Right cardiac atrium (tissue), 5 donors: ENCODE measurements around the gene GADD45G. TPM values are rescaled to one million over a fixed set of nuclear protein-coding genes. Genes with fewer than 3 reads are reported as not detected.

Experiments
- ATAC-seq, 2 donors: fragments of 200-7000 bp; cut with Tn5 transposase; one replicate each; pipeline versions ENCODE4 v1.8.0 to v1.9.1; 2020; ENCODE audit warnings: moderate library complexity in 2 of 2, mild to moderate bottlenecking in 1 of 2
- DNase-seq, 3 donors: peaks; one replicate each; pipeline ENCODE4 v3.0.0-alpha.2; 2020
- H3K27ac ChIP-seq: one replicate; pipeline ENCODE4 v1.5.1; 2013; ENCODE audit warnings: mild to moderate bottlenecking, low read length, control low read depth, moderate library complexity
- H3K27me3 ChIP-seq: one replicate; pipeline ENCODE4 v1.6.1; 2013; ENCODE audit not compliant: control insufficient read depth, insufficient read depth
- H3K4me1 ChIP-seq: one replicate; pipeline ENCODE4 v1.6.1; 2013; ENCODE audit warnings: low read length; ENCODE audit not compliant: control insufficient read depth, insufficient read depth
- H3K4me3 ChIP-seq: one replicate; pipeline ENCODE4 v1.5.1; 2013; ENCODE audit warnings: low read length, control low read depth
- H3K9me3 ChIP-seq: one replicate; pipeline ENCODE4 v1.6.1; 2013; ENCODE audit warnings: low read length; ENCODE audit not compliant: control insufficient read depth
- WGBS: extraction: QIAGEN DNeasy Blood & Tissue Kit; methylation state at CpG from one replicate; pipeline ENCODE4 v1.1.7; 2013; 5-methylcytosine and 5-hydroxymethylcytosine counted together
- intact Hi-C, 4 donors: fragments of 100-400 bp; cut with DNase I; formaldehyde crosslinking; loops; one replicate each; pipeline versions ENCODE4 v1.11.0 to v1.14.0; 2022 to 2023
- polyA plus RNA-seq: library from polyadenylated mRNA; stranded (reverse); fragments of 200-250 nt; gene quantifications from one replicate; pipeline ENCODE4 v1.2.3, GENCODE V29; 2013
- total RNA-seq, 4 donors: library from RNA; stranded (reverse); fragmentation: NEBNext Ultra II Directional; extraction: Animal tissue kit (Norgen Biotek cat#: 25700); gene quantifications; one replicate each; pipeline ENCODE4 v1.2.1, GENCODE V29; 2021
- donor health status: healthy with polysubstance abuse.
- donor health status: DM: no; HTN: yes; CAD: no.
- donor health status: DM: no; HTN: no; CAD: no.
- donor health status: DM: no; HTN: yes; CAD: no; lungs with severe emphysema.
- donor health status: DM: yes; HTN: yes; CAD: no.

The GADD45G gene
- total and polyA plus RNA-seq, 5 donors, result 27.6 to 157 (median 102) TPM

DNA sequence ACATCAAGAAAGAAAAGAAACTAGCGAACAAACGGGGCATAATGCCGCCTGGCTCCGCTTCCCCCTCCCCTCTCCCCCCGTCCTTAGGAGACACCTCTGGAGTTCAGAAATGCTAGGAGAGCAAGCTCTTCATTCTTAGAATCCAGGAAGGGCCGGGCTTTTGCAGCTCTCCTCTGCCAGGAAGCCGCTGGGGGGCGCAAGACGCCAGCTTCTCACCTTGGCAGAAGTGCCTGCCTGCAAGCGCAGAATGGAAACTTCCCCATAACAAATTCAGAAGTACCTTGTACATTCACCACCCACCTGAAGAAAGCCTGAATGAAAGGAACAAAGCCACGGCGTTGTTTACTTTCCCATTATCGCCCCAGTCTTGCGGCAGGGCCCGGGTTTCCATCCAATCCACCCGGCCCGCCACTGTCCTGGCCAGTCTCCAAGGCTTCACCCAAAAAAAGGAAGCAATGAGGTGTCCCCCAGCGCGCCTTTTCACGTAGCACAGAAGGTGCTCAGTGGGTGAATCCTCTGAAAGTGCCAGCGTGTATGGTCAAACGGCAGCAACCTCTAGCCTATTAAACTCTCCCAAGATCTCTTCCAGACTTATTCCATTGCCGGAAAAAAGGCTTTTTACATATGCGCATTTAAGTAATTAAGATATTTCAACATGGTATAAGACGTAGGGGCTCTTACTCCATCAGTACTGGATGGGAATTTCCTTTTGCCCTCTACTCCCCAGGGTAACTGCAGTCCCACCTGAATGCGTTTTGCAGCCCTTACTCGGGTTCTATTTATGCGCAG lies 1.6 kb upstream of the GADD45G start:
- intact Hi-C loops, result loop anchor here in 3 of 4 donors (2.0 to 10.0 kb wide), 7 partner anchors 142 to 499 kb away; no protein-coding TSS in a partner anchor
- Histone ChIP-seq H3K4me3 (peak overlapping the region; percentile 44), H3K4me1 (peaks cover 3% of the 10 kb centered on the region), H3K27ac (peak overlapping the region; percentile 43), H3K27me3 (no peaks in the 10 kb centered on the region), H3K9me3 (no peaks in the 10 kb centered on the region)
- 2% methylated on average over 28 of the region's 28 CpGs for WGBS
- peak; percentile 27 to 30 for ATAC-seq
- peak; percentile 89 to 96 (median 96) for DNase-seq

DNA sequence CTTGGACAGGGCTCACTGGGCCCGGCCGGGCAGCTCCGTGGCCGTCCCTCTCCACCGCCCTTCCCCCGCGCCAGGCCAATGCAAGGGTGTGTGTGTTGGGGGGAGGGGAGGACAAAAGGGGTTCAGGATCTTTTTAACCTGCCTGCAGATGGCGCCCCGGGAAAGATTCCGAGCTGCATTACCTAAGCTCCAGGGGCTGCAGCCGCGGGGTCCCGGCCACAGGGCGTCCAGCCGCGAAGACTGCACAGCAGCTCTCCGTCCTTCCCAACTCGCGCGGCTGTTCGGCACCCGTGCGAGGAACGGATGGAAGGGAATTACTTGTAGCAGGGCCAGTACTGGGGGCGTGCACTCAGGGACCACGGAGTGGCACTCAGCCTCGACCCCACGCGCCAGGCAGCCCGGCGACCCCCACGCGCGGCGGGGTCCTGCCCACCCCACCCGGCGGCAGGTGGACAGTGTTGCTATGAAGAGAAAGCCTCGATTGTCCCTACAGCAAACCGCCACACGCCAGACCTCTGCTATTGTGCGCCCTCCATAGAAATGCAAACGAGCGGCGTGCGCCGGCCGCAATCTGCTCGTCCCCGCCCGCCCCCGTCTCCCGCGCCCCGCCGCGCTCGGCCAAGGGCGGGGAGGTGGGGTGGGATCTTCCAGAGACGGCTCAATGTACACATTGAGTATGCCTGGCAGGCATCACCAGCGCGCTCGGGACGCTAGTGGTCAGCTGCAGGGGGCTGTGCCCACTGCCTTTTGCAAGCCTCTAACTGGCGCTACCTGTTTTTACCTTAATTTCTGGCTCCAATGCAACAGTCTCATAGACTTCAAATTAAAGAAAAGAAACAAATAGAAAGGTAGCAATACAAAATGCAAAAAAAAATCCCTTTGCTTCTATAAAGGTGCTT lies 796 bp upstream of the GADD45G start:
- WGBS, result under 1% methylated on average over 64 of the region's 64 CpGs
- H3K27ac ChIP-seq, result peak overlapping the region; percentile 44
- ATAC-seq (peak; percentile 47 to 55), DNase-seq (peak; percentile 75 to 92 (median 91))
- H3K9me3 ChIP-seq, result no peaks in the 10 kb centered on the region
- H3K4me1 ChIP-seq, result peaks cover 3% of the 10 kb centered on the region
- H3K4me3 ChIP-seq, result peak overlapping the region; percentile 53
- intact Hi-C loops, result loop anchor here in 3 of 4 donors (2.0 to 10.0 kb wide), 7 partner anchors 141 to 498 kb away; no protein-coding TSS in a partner anchor
- H3K27me3 ChIP-seq, result no peaks in the 10 kb centered on the region

DNA sequence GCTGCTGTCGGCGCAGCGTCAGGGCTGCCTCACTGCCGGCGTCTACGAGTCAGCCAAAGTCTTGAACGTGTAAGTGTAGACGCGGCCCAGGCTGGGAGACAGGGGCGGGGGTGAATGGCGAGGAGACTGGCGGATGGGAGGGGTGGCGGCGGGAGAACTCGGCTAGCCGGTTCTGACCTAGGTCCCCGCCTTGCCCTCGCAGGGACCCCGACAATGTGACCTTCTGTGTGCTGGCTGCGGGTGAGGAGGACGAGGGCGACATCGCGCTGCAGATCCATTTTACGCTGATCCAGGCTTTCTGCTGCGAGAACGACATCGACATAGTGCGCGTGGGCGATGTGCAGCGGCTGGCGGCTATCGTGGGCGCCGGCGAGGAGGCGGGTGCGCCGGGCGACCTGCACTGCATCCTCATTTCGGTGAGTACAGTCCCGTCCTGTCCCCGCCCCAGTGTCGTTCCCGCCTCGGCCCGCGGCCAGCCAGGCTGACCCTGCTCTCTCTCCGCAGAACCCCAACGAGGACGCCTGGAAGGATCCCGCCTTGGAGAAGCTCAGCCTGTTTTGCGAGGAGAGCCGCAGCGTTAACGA lies 745 bp downstream of the GADD45G start:
- H3K9me3 ChIP-seq, result no peaks in the 10 kb centered on the region
- peak; percentile 44 to 55 for ATAC-seq
- WGBS, result under 1% methylated on average over 57 of the region's 57 CpGs
- peak; percentile 71 to 88 (median 85) for DNase-seq
- H3K27me3 ChIP-seq, result no peaks in the 10 kb centered on the region
- H3K4me3 ChIP-seq, result peak overlapping the region; percentile 74
- H3K27ac ChIP-seq, result peak overlapping the region; percentile 74
- intact Hi-C loops, result loop anchor here in 3 of 4 donors (10.0 kb wide), 4 partner anchors 139 to 389 kb away; no protein-coding TSS in a partner anchor
- H3K4me1 ChIP-seq, result peaks cover 3% of the 10 kb centered on the region

DNA sequence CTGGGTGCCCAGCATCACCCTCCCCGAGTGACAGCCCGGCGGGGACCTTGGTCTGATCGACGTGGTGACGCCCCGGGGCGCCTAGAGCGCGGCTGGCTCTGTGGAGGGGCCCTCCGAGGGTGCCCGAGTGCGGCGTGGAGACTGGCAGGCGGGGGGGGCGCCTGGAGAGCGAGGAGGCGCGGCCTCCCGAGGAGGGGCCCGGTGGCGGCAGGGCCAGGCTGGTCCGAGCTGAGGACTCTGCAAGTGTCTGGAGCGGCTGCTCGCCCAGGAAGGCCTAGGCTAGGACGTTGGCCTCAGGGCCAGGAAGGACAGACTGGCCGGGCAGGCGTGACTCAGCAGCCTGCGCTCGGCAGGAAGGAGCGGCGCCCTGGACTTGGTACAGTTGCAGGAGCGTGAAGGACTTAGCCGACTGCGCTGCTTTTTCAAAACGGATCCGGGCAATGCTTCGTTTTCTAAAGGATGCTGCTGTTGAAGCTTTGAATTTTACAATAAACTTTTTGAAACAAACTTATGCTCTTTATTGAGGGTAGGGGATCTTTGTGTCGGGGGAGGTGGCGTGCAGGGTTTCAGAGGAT lies 1.3 kb downstream of the GADD45G start:
- intact Hi-C loops, result loop anchor here in 3 of 4 donors (10.0 kb wide), 4 partner anchors 139 to 389 kb away; no protein-coding TSS in a partner anchor
- peak overlapping the region; percentile 74 for H3K27ac ChIP-seq
- DNase-seq (peak; percentile 84 to 92 (median 90)), ATAC-seq (peak; percentile 66 to 77)
- peaks cover 3% of the 10 kb centered on the region for H3K4me1 ChIP-seq
- 2% methylated on average over 40 of the region's 40 CpGs for WGBS
- no peaks in the 10 kb centered on the region for H3K9me3 ChIP-seq
- peak overlapping the region; percentile 74 for H3K4me3 ChIP-seq
- H3K27me3 ChIP-seq, result no peaks in the 10 kb centered on the region

DNA sequence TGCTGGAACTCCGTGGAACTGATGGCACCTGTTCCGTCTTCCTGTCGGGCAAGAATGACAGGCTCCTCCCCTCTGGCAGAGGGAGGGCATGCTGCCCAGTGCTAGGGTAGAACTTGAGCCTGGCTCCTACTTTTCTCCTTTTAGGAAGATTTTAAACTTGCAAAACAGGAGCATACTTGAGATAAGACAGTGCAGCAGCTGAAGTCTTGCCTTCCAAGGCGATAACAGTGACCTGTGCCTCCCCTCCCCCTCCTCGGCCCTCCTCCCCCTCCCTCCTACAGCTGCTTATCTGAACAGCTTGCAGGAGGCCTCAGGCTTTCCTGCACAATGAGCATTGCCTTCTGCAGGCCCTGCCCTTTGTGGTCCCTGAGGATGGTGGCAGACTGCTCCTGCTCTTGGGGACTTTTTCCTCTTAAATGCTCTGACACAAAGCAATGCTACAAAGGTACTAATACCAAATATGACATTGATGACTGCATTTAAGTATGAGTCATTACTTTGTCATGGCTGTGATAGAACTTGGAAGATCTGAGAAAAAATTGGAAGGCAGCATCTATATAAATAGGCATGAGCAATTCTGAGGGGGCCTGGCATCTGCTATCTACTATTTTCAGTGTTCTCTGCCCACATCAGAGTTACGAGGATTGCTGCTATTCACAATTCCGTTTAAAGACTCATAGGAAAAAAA lies 2.0 kb downstream of the GADD45G start:
- ATAC-seq (peak in 1 of 2 donors; percentile 0), DNase-seq (peak in 2 of 3 donors; percentile 42 to 75)
- intact Hi-C loops, result loop anchor here in 3 of 4 donors (10.0 kb wide), 4 partner anchors 138 to 388 kb away; no protein-coding TSS in a partner anchor
- Histone ChIP-seq H3K27ac (peak overlapping the region; percentile 74), H3K27me3 (no peaks in the 10 kb centered on the region), H3K4me1 (peaks cover 3% of the 10 kb centered on the region), H3K9me3 (no peaks in the 10 kb centered on the region), H3K4me3 (peak overlapping the region; percentile 74)
- WGBS, result 19% methylated on average over 7 of the region's 7 CpGs

DNA sequence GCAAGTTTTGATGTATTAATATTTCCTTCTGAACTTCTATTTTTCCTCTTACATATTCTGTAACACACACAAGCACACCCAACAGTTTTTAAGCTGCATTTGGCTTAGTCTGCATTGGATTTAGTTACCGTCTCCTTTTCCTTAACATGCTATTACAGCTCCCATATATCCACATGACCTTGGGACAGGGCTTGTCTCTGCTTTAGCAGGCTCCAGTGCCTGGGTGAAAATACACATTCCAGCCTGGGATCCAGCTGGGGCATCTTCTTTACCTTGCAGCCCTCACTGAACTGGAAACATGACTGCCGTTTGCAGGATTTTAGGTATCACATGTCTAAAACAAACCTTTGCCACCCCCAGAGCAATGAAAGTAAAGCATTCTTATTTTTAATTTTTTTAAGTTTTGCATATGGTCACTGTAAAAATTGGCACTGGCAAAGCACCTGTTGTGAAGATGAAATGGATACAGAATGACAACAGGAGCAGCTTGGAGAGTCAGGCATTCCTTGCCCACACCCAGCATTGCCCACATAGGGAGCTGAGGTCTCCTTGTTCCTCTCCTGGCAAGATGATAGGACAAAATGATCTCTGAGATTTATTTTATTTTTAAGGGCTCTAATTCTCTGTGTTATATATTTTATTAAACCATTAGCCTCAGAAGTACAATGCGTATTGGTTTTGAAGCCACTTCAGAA lies 4.0 kb downstream of the GADD45G start:
- H3K27ac ChIP-seq, result no peak overlapping the region
- no peak overlapping the region for H3K4me3 ChIP-seq
- H3K27me3 ChIP-seq, result no peaks in the 10 kb centered on the region
- H3K4me1 ChIP-seq, result peaks cover 1% of the 10 kb centered on the region
- intact Hi-C loops, result loop anchor here in 3 of 4 donors (10.0 kb wide), 4 partner anchors 136 to 386 kb away; no protein-coding TSS in a partner anchor
- DNase-seq (no peak), ATAC-seq (no peak)
- 84% methylated on average over 3 of the region's 3 CpGs for WGBS
- no peaks in the 10 kb centered on the region for H3K9me3 ChIP-seq

DNA sequence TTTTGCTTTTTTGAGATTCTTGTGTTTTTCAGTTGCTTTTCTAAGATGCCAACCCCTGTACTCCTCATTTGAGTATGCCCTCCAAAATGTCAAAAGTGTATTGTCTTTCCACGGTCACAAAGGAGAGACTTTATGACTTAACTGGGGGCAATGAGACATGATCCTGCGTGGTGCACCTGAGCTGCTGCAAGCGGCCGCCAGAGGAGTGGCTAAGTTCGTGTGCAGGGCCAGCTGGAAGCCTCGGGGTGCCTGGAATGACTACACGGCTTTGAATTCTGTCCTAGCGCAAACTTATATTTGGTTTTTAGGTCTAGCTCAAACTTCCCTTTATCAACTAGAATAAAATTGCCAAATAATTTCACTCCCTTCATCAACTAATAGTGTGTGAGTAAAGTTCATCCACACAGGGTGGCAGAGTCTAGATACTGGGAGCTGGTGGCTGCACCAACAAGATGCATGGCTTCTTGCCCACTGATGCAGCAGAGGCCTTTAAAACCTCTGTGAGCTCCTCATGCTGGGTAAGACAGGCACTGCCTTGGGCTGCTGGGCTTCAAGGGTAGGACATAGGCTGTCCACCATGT lies 4.7 kb downstream of the GADD45G start:
- no peak overlapping the region for H3K4me3 ChIP-seq
- H3K4me1 ChIP-seq, result no peaks in the 10 kb centered on the region
- no peaks in the 10 kb centered on the region for H3K9me3 ChIP-seq
- DNase-seq, result no peak
- 87% methylated on average over 8 of the region's 8 CpGs for WGBS
- H3K27me3 ChIP-seq, result no peaks in the 10 kb centered on the region
- no peak for ATAC-seq
- no peak overlapping the region for H3K27ac ChIP-seq
- intact Hi-C loops, result loop anchor here in 3 of 4 donors (10.0 kb wide), 4 partner anchors 135 to 385 kb away; no protein-coding TSS in a partner anchor

DNA sequence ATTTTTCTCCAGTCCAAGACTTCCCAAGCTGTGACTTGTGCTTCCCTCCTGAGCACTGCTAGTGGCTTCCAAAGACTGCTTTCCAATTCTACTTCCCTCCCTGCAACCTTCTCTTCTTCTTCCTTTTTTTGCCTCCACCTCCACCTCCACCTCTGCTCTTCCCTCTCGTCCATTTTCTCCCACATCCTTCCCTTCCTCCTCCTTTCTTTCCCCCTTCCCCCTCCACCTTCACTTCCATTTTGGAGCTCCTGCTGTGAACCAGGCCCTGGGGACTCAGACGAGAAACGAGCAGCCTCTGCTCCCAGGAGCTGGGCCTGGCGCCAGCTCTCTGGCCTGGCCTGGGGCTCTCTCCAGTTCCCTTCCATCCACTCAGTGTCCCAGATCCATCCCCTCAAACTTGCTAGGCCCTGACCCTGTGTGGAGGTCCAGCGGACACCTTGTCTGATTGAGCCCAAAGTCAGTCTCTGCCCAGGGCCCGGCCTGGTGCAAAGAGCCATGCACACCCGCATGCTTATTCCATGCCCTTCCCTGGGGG lies 5.6 kb downstream of the GADD45G start:
- ATAC-seq (no peak), DNase-seq (no peak)
- H3K9me3 ChIP-seq, result no peaks in the 10 kb centered on the region
- intact Hi-C loops, result no loop called here
- H3K4me3 ChIP-seq, result no peak overlapping the region
- no peak overlapping the region for H3K27ac ChIP-seq
- no peaks in the 10 kb centered on the region for H3K4me1 ChIP-seq
- 70% methylated on average over 7 of the region's 7 CpGs for WGBS
- H3K27me3 ChIP-seq, result no peaks in the 10 kb centered on the region

DNA sequence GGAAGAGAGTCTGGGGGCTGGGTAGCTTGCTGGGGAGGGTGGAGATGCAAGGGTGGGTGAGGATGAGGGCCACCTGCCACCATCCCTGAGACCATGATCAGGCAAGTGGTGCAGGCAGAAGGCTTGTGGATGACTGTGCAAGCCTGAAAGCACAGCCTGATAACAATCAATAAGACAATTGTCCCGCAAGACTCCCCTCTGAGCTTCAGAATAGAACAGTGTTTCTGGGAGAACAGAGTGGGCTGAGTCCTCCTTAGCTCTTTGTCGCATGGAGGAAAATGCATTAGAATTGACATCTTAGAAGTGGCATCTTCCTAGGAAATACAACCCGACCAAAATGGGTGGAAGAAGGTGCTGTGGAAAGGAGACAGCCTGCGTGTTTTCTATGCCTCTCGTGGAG lies 6.6 kb downstream of the GADD45G start:
- WGBS, result 93% methylated on average over 5 of the region's 5 CpGs
- intact Hi-C loops, result no loop called here
- DNase-seq (no peak), ATAC-seq (no peak)
- no peak overlapping the region for H3K4me3 ChIP-seq
- no peaks in the 10 kb centered on the region for H3K4me1 ChIP-seq
- no peak overlapping the region for H3K27ac ChIP-seq
- H3K27me3 ChIP-seq, result no peaks in the 10 kb centered on the region
- H3K9me3 ChIP-seq, result no peaks in the 10 kb centered on the region
